ENCODE results near the gene RNF41. TPM values are rescaled to one million over a fixed set of nuclear protein-coding genes. Genes with fewer than 3 reads are reported as not detected.

Gene RNF41
- total and polyA plus RNA-seq, 11 donors = 10.6 to 84.0 (median 53.3) TPM

DNA sequence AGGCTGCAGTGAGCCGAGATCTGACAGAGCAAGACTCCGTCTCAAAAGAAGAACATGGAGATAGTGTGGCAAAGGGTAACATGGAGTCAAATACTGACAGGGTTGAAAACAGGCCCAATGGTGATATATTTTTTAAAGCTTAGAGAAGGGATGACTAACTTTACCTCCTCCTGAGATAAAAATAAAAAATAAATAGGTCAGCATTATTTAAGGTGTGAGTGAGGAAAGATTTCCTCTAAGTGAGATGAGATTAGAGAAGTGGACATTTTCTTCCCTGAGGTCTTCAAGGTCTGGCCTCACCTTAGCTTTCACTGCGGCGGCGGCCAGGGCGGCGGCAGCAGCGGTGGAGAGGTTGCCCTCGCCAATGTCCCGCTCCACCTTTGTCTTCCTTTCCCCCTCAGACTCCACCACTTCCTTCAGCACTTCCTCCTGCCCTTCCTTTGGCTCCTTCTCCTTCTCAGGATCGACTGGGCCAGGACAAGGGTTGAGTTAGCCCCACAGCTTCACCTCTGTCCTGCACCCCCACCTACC lies 52.4 kb downstream of the RNF41 start:
- H3K9me3 ChIP-seq = no peaks in the 10 kb centered on the region
- H3K4me1 ChIP-seq = peaks cover 0 to 10% (median 0%) of the 10 kb centered on the region in 12 donors
- no peak for TF ChIP-seq POLR2A (IDR thresholded peaks at IDR 0.05)
- TF ChIP-seq, protein P1, sequence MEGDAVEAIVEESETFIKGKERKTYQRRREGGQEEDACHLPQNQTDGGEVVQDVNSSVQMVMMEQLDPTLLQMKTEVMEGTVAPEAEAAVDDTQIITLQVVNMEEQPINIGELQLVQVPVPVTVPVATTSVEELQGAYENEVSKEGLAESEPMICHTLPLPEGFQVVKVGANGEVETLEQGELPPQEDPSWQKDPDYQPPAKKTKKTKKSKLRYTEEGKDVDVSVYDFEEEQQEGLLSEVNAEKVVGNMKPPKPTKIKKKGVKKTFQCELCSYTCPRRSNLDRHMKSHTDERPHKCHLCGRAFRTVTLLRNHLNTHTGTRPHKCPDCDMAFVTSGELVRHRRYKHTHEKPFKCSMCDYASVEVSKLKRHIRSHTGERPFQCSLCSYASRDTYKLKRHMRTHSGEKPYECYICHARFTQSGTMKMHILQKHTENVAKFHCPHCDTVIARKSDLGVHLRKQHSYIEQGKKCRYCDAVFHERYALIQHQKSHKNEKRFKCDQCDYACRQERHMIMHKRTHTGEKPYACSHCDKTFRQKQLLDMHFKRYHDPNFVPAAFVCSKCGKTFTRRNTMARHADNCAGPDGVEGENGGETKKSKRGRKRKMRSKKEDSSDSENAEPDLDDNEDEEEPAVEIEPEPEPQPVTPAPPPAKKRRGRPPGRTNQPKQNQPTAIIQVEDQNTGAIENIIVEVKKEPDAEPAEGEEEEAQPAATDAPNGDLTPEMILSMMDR (IDR thresholded peaks at IDR 0.05) = no peak
- peaks cover 3 to 98% (median 97%) of the 10 kb centered on the region in 9 donors for H3K36me3 ChIP-seq
- H3K4me3 ChIP-seq = no peak overlapping the region
- ATAC-seq (no peak), DNase-seq (no peak)
- 78 to 89% (median 82%) methylated on average over 11 of the region's 11 CpGs for WGBS, 4 donors
- H3K27ac ChIP-seq = no peak overlapping the region
- no peaks in the 10 kb centered on the region for H3K27me3 ChIP-seq
- intact Hi-C loops (cut with DNase I) = no loop called here

DNA sequence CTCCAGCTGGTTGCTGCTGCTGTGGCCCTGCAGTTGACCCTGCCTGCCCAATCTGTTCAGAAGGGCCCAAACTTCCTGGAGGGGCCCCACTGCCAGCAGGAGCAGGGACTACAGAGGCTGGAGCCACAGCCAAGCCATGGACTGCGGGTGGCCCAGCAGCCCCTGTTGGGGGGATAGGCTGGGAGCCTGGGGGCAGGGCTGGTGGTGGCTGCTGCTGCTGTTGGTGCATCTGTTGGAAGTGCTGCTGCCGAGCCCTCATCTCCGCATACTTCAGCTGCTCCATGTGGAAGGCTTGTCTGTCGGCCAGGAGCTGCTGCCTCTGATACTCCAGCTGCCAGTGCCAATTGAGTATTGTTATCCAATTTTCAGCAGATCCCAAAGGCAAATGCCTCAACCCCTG lies 56.4 kb downstream of the RNF41 start:
- H3K4me3 ChIP-seq = no peak overlapping the region
- H3K9me3 ChIP-seq = no peaks in the 10 kb centered on the region
- DNase-seq = peak in 1 of 5 donors; percentile 45
- ATAC-seq = peak in 3 of 4 donors; percentile 4 to 23 (median 9)
- TF ChIP-seq, protein P1 (IDR thresholded peaks at IDR 0.05) = no peak
- WGBS, 4 donors = 38 to 56% (median 50%) methylated on average over 3 to 4 of the region's 4 CpGs
- peak overlapping the region in 3 of 12 donors; percentile 6 to 30 (median 8) for H3K27ac ChIP-seq
- peaks cover 4 to 33% (median 17%) of the 10 kb centered on the region in 12 donors for H3K4me1 ChIP-seq
- no peaks in the 10 kb centered on the region for H3K27me3 ChIP-seq
- peaks cover 0 to 98% (median 97%) of the 10 kb centered on the region in 9 donors for H3K36me3 ChIP-seq
- intact Hi-C loops (cut with DNase I) = no loop called here

DNA sequence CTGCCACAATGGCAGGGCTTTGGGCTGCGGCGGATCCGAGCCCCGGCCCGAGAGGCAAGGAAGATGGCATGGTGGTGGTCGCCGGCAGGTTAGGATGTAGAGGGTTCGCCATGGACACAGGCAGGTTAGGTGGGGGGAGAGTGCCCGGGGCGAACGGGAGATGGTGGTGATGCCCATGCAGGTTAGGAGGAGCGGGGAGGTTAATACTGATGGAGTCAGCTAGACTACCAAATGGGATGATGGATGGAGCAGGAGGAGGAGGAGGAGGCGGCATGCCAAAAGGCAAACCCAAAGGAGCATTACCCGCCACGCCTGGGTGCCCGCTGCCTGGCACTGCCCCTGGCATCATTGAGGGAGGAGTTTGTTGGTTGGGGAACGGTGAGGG lies 57.4 kb downstream of the RNF41 start:
- Histone ChIP-seq H3K27me3 (no peaks in the 10 kb centered on the region), H3K36me3 (peaks cover 0 to 98% (median 97%) of the 10 kb centered on the region in 9 donors), H3K4me1 (peaks cover 4 to 43% (median 27%) of the 10 kb centered on the region in 12 donors), H3K27ac (peak overlapping the region in 1 of 12 donors; percentile 98), H3K4me3 (no peak overlapping the region), H3K9me3 (no peaks in the 10 kb centered on the region)
- ATAC-seq = peak in 1 of 4 donors; percentile 2
- intact Hi-C loops (cut with DNase I) = no loop called here
- DNase-seq = no peak
- WGBS, 4 donors = 91 to 94% (median 92%) methylated on average over 17 of the region's 17 CpGs
- TF ChIP-seq POLR2A (IDR thresholded peaks at IDR 0.05) = no peak
- TF ChIP-seq, protein P1 (IDR thresholded peaks at IDR 0.05) = no peak

DNA sequence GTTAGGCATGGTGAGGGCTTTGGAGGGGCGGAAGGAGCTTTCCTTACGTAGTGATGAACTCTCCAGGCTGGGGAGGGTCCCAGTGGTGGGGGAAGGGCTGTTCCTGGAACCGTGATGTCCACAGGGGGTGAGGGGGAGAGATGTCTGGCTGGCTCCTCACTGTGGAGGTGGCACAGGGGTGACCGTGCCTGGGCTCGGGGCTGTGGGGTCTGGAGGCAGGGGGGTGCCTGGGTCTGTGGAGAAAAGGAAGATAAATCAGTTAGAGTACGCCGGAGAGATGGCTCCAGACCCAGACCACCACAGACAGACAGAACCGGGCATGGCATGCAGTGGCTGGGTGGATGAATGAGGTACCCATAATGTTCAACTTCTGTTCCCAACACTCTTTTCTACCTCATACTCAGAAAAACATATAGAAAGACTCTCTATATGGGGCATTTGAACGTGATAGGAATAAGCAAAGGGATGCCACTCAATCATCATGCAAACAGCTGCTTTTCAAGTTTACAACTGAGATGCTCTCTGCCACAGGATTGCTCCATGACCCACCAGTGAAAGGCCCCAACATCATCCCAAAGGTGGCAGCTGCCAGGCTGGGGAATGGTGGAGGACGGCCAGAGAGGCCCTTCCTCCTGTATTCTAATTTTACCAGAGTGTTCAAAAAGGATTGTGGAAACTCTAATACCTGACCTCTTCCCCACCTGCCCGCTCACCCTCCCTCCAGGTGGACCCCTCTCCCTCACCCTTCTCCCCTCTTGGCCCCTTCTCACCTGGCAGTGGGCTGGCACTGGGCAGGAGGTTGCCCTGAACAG lies 58.0 kb downstream of the RNF41 start:
- Histone ChIP-seq H3K4me3 (no peak overlapping the region), H3K36me3 (peaks cover 0 to 95% (median 92%) of the 10 kb centered on the region in 9 donors), H3K4me1 (peaks cover 4 to 45% (median 27%) of the 10 kb centered on the region in 12 donors), H3K9me3 (no peaks in the 10 kb centered on the region), H3K27me3 (no peaks in the 10 kb centered on the region), H3K27ac (peak overlapping the region in 1 of 12 donors; percentile 98)
- ATAC-seq (peak in 2 of 4 donors; percentile 1 to 4), DNase-seq (no peak)
- intact Hi-C loops (cut with DNase I) = no loop called here
- no peak for TF ChIP-seq POLR2A (IDR thresholded peaks at IDR 0.05)
- 58 to 66% (median 64%) methylated on average over 9 to 11 of the region's 11 CpGs for WGBS, 4 donors

All from heart left ventricle (tissue), 16 donors.